CD4-positive, alpha-beta T cell treated with Interleukin-17A for 4 hours (primary cell): Measurements from ENCODE around the gene SOCS4.
A peak's percentile ranks its signal among the peaks of the same experiment; 100 is the strongest.
"Not testable (repeated sequence)": the region's sequence is repeated elsewhere in the genome, so short reads cannot be mapped to it uniquely, and the experiment has no call there.

ENCODE experiments used
- DNase-seq: peaks from one replicate; pipeline ENCODE4 v3.0.0-alpha.2; 2020; ENCODE audit warnings: mixed read lengths

Gene SOCS4

DNA sequence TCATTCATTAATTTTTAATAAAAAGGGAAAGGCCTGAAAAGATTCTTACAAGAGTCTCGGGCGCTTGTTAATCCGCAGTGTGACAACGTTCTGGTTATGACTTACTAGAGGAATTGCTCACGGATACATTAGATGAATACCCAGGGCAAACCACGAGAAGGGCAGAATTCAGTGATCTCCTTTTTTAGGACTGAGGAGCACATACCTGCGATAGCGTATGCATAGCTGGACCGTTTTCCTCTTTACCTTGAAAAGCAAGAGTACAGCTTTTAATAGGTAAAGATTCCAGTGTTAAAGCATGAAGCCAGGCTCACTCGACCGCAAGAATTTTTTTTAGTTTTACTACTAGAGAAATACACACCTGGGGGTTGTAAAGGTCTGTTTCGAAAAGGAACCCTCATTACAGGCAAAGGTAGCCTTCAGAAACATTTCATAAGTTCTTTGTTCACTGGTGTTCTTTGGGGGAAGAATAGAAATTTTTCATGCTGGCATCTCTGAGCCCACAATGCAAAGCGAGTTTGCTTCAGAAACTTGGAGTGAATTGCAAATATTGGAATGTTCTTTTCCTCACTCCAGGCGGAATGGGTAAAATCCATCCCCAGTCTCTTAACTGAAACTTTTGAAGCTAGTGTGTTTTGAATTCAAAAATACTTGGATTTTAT is 25.4 kb downstream of the SOCS4 start:
- DNase-seq, result peak; percentile 14

DNA sequence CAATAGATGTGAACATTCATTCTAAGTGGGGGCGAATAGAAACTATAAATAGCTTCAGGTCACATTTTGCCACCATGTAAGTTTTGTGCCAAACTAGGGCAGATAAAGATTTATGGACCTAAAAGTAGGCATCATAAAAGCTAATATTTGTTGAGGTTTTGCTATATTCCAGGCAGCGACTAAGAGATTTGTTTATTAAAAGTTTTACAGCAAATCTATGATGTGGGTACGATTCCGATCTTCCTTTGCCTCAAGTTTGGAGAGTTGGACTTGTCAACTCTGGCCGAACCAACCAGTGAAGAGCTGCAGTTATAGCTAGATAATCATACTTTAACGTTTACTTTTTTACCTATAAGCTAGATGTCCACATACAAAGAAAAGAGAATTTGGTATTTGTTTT is 26.0 kb downstream of the SOCS4 start:
- DNase-seq, result no peak

DNA sequence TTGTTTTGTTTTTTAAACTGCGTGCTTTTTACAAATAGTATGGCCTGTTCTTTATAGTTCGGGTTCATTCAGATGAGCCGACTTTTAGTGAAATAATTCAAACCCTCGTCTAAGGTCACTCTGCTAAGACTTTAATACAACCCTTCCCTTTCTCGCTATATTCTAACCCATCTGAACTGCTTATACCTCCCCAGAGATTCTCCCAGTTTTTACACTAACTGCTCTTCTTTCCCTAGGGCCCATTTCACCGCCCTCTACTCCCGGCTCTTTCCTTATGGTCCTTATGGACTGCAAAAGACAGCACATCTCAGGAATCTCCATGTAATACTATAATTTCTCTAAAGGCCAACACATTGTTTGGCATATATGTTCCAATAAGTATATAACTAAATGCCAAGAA is 26.5 kb downstream of the SOCS4 start:
- DNase-seq, result no peak

DNA sequence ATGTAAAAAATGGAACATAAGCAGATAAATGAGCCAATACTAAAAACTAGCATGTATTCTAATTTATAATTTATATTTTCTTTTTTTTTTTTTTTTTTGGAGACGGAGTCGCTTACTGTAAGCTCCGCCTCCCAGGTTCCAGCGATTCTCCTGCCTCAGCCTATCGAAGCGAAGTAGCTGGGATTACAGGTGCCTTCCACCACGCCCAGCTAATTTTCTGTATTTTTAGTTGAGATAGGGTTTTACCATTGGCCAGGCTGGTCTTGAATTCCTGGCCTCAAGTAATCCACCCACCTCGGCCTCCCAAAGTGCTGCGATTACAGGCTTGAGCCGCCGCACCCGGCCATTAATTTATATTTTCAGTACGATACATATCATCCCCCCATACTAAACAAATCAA is 27.1 kb downstream of the SOCS4 start:
- DNase-seq, result no peak

DNA sequence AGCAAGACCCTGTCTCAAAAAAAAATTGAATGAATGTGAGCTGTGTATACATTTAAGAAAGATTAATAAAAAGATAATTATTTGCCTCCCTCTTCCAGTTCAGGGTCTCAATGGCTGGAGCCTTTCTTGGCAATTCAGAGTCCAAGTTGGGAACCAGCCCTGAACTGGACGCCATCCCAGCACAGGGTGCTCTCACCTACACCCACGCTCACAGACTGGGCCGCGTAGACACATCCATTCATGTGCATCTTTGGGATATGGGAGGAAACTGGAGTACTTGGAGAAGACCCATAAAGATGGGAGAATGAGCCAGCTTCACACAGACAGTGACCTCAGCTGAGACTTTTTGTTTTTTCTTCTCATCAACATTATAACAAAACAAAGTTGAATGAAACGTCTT is 30.9 kb downstream of the SOCS4 start:
- no peak for DNase-seq

DNA sequence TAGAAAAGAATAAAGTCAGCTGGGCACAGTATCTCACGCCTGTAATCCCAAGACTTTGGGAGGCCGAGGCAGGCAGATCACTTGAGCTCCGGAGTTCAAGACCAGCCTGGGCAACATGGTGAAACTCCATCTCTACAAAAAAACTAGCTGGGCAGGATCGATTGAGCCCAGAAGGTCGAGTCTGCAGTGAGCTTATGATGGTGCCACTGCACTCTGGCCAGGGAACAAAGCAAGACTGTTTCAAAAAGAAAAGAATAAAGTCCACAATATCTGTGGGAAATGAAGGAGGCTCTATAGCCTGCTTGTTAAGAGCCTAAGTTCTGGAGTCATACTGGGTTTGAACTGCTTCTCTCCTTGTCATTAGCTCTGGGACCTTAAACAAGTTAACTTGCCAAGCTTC is 32.3 kb downstream of the SOCS4 start:
- no peak for DNase-seq

DNA sequence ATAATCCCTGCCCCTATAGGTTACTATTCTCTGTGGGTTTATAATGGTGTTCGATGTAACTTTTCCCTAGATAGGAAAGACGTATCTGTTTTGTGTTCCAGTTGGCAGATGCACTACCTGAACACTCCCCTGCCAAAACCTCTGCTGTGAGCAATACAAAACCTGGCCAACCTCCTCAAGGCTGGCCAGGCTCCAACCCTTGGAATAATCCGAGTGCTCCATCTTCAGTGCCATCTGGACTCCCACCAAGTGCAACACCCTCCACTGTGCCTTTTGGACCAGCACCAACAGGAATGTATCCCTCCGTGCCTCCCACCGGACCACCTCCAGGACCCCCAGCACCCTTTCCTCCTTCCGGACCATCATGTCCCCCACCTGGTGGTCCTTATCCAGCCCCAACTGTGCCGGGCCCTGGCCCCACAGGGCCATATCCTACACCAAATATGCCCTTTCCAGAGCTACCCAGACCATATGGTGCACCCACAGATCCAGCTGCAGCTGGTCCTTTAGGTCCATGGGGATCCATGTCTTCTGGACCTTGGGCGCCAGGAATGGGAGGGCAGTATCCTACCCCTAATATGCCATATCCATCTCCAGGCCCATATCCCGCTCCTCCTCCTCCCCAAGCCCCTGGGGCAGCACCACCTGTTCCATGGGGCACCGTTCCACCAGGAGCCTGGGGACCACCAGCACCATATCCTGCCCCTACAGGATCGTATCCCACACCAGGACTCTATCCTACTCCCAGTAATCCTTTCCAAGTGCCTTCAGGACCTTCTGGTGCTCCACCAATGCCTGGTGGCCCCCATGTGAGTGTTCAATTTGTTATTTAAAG is 35.7 kb downstream of the SOCS4 start:
- no peak for DNase-seq

DNA sequence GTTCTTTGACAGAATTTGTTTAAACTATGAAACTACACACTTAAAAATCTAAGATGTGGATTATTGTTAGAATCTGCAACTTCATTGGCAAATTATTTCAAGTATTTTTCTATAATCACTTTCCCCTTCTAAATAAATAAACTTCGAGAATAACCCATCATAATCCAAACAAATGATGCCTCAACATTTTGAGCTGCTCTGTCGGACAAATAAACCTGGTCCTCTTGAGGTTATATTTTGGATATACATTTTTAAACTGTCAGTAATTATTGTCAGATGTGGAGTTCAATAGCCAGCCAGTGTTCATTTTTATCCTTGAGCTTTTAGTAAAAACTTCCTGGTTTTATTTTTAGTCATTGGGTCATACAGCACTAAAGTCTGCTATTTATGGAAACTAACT is 37.9 kb downstream of the SOCS4 start:
- DNase-seq, result not testable (repeated sequence)

DNA sequence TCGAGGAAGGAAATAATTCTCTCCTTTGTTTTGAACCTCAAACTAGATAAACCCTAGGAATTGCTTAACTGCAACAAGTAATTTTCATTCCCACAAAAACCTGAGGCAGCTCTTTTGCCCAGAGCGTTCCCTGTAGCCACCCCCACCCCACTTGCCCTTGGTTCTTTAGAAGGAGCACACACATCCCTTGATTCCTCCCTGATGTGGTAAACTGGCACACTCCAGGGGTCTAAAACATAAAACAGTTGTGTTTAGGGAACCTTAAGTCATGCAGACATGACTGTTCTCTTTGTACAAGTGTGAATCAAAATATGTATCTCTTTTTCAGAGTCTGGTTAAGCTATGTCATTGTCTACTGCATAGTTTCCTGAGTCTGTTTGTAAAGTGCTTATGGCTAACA is 38.4 kb downstream of the SOCS4 start:
- DNase-seq, result no peak

DNA sequence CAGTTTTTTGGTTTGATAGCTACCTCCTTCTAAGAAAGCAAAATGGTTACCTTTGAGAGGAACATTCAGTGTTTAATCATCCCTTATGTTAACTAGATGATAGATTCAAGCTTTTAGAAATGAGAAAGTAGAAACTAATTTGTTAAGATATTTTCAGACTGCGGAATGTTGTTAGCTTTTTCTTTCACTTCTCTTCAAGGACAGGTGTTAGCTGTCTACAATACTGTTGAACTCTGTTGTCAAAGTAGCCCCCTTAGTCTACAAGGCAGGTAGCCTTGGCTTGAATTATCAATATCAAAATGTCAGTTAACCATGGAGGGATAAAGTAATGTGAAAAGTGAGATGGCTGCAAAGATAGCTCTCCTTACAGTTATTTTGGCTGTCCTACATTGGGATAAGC is 39.2 kb downstream of the SOCS4 start:
- DNase-seq, result no peak

DNA sequence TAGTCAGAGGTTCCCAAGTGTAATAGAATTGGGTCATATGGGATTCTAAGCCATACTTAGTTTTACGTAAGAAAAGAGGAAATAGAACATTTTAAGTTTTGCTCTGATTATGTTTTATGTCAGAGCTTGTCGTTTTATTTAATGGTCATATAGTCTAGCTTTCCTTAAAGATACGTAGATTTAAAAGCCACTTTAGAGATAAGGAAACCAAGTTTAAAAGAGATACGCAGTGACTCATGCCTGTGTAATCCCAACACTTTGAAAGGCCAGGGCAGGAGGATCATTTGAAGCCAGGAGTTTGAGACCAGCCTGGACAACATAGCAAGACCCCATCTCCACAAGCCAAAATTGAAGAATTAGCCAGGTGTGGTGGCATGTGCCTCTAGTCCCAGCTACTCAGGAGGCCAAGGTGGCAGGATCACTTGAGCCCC is 44.0 kb downstream of the SOCS4 start:
- no peak for DNase-seq

DNA sequence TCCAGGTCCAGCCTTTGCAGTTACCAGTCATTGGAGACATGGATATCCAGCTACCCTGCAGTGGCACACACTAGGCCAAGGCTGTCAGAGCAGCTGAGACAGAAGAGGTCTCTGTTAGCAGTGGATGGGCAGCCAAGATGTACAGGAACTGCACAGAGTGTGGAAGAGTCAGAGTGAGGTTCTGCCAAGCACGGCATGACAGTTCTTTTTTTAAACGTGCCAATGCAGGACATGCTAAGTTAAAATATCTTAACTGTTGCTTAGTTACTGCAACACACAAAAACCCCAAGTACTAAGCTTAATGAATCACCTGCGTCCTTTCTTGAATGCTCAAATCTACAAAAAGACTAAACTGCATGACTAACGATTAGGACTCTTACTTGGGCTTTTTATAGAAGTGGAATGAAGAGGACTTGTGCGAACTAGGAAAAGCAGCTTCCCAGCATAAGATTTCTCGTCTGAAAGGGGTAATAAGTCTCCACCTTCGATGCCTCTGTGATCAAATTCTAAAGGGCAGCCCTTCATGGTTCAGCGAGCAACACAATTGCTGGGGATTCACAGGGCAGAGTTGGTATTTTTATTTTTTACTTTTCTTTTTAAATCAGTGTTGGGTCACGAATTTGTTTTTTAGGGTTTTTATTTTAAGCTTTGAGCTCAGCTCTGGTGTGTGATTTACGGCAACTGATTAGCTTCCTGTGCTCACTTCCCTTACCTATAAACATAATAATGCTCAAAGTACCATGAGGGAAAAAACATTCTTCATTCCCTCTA is 45.0 kb downstream of the SOCS4 start:
- DNase-seq, result peak; percentile 35

DNA sequence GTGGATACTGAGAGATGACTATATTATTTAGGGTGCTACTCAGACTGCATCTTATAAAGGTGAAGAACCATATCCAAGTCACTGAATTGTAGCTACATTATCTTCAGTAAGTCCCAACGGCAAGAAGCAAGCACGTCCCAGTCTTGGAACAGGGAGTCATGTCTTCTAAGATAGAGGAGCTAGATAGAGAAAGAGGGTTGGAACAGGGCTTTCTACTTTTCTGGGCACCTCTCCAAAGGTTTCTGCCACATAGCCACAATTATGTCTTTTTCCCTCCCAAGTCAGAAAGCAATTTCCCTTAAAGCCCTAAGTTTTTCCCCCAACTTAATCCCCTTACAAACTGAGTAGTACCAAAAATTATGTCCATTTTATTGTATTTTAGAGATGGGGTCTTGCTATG is 46.8 kb downstream of the SOCS4 start:
- DNase-seq, result no peak

DNA sequence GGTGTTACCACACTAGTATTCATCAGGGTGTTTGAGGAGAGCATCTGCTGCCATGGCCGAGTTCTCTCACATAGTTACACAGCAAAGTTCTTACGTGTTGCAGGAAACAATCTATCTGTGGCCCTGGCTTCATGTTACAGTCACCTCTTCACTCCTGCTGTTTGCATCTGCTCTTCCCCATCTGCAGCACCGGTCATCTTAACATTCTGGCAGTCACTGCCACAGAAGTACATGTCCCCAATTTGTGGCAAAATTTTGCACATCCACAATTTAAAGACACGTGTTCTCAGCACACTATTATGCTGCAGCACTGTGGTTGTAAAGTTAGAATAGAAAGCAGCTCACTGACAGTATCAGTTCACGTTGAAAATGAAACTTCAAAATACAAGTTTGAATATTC is 47.6 kb downstream of the SOCS4 start:
- no peak for DNase-seq

DNA sequence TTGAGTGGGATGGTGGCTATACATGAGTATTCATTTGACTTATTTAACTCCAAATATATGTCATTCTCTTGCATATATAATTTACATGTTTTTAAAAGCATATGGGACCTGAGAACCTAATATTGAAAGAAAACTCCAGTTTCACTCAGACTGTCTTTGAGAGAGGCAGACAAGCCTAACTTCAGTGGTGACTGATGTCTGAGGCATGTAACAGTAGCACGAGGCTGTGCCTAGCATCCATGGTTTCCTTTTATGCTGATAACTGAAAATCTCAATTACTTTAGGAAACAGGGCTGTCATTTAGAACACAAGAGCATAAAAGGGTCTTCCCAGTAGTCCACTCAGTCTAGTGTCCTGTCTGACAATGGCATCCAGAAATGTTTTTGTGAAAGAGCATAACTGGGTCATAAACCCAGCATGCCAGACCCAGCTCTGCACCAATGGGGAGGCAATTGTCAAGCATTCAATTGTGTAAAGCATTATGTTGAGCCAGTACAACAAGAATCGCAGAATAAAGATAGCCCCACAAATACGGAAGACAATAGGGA is 48.7 kb downstream of the SOCS4 start:
- no peak for DNase-seq

DNA sequence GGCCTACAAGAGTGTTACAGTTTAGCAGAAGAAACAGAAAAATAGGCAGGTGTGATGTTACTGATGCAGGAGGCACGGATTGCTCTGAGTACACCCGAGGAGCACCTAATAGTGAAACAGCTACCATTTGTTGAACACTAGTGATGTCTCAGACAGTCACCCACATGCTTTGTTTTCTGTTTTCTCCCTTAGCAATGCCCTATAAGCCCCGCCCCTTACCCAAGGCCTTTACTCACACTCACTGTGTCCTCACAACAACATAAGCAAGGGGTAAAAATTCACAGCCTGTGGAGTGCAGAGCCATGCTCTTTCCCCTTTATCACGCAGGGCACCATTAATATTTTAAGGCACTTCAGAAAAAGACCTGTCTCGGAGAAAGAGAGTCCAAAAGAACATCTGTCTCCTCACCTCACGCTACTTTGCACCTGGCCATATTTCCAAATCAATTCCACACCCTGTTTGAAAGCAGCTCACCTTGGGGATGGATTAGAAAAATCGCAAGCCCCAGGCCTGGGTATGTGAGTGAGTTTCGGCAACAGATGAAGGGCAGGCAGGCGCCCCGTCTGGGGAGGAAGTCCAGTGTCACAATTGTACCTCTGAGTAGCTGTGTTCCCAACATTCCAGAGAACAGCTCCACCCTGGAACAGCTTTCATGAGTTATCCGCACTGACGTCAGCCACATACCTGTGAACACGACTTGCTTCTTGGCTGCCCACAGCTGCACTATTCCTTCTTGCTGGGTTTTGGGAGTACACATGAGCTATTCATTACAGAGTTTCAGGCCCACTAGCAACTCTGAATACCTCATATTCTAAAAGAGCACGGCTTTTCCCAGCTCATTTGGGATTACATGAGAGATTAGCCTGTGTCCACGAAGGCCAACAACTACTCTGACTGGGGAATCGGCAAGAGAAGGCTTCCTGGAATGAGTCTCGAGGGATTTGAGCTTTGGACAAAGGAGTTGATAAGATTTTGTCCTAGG is 50.4 kb downstream of the SOCS4 start:
- DNase-seq, result peak; percentile 41

DNA sequence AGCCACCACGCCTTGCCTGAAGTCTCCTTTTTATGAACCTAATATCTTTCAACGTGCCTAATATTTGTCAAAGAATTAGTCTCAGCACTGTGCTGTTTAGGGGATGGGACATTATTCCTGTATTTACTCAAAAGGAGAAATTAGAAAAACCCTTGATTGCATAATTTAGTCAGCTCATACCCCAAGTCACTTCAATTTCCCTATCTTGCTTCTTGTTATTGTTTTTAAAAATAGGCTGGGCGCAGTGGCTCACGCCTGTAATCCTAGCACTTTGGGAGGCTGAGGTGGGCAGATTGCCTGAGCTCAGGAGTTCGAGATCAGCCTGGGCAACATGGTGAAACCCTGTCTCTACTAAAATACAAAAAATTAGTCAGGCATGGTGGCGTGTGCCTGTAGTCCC is 52.9 kb downstream of the SOCS4 start:
- not testable (repeated sequence) for DNase-seq

DNA sequence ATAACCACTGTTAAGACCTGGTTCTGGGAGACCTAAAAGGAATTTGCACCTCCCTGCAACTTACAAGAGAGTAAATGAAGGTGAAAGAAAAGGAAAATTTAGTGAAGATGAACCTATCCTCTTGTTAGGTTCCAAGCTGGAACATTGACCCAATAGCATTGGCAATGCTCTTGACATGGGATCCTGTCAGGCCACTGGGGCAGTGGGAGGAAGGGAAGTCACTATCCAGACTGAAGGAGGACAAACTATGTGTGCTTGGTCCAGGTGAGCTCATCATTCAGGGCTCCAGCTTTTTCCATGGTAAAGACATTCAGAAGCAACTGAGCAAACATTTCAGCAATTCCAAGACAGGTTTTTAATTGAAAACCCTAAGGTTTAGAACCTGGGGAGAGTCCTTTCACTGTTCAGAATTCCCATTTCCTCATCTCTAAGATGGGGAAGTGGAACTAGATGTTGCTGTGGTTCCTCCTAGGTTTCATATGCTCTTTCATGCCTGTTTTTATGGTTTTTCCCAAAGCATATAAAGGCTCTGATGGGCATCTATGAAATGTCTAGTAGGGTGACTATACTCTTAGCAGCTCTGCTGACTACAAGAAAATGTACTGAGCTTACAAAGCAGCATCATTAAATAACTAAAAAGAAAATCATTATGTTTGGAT is 57.5 kb downstream of the SOCS4 start:
- no peak for DNase-seq

DNA sequence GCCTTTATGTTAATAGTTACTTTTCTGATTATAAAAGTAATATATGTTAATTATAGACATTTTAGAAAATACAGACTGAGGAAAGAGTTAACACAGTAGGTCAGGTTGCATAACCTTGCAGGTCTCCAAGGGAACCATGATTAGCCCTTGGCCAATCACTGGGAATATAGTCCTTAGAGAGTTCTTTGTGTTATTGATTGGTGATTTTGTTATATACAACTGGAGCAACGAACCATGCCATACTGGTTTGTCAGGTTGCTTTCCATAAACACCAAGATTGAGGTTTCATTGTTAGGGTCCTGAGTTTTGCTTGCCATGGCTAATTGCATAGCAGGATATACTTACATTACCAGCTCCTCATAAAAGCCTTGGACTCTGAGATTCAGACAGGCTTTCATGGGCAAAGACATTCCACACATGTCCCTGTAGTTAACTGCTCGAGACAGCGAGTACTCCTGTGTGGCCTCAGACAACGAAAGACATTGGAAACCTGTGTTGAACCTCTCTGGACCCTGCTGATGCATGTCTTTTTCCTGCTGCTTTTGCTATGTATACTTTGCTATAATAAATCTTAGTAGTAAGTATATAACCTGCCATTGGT is 58.1 kb downstream of the SOCS4 start:
- DNase-seq, result no peak

DNA sequence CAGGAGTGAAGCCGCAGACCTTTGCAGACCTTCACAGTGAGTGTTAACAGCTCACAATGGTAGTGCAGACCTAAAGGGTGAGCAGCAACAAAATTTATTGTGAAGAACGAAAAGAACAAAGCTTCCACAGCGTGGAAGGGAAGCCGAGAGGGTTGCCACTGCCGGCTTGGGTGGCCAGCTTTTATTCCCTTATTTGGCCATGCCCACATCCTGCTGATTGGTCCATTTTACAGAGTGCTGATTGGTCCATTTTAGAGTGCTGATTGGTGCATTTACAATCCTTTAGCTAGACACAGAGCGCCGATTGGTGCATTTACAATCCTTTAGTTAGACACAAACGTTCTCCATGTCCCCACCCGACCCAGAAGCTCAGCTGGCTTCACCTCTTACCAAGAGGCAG is 59.9 kb downstream of the SOCS4 start:
- no peak for DNase-seq

DNA sequence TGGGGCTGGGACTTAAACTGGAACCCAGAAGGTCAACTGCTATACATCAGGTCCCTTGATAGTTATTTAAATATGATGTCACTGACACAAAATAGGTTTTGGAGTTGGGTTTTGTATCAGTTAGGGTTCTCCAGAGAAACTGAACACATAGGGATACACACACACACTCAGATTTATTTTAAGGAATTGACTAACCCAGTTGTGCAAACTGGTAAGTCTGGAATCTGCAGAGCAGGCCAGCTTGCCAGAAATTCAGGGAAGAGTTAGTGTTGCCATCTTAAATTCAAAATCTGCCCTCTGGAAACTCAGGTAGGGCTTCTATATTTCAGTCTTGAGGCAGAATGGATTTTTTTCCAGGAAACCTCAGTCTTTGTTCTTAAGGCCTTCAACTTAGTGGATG is 61.3 kb downstream of the SOCS4 start:
- no peak for DNase-seq
